ENCODE results near the gene FOXD1.

Gene FOXD1

GRCh38 chr5:73447530-73448462 is 781 bp downstream of the FOXD1 start:
- Histone ChIP-seq H3K4me3 (peak overlapping the region; percentile 68), H3K27me3 (peaks cover 100% of the 10 kb centered on the region), H4K20me1 (peaks cover 93% of the 10 kb centered on the region), H3K36me3 (no peaks in the 10 kb centered on the region), H3K27ac (no peak overlapping the region), H3K4me1 (peaks cover 29% of the 10 kb centered on the region), H3K9ac (no peak overlapping the region; the same call in 1 of the 2 replicates), H3K4me2 (peak overlapping the region; percentile 94), H3K9me3 (peaks cover 30% of the 10 kb centered on the region)
- no peak for TF ChIP-seq Cebpa-rat (IDR thresholded peaks at IDR 0.05)

DNA sequence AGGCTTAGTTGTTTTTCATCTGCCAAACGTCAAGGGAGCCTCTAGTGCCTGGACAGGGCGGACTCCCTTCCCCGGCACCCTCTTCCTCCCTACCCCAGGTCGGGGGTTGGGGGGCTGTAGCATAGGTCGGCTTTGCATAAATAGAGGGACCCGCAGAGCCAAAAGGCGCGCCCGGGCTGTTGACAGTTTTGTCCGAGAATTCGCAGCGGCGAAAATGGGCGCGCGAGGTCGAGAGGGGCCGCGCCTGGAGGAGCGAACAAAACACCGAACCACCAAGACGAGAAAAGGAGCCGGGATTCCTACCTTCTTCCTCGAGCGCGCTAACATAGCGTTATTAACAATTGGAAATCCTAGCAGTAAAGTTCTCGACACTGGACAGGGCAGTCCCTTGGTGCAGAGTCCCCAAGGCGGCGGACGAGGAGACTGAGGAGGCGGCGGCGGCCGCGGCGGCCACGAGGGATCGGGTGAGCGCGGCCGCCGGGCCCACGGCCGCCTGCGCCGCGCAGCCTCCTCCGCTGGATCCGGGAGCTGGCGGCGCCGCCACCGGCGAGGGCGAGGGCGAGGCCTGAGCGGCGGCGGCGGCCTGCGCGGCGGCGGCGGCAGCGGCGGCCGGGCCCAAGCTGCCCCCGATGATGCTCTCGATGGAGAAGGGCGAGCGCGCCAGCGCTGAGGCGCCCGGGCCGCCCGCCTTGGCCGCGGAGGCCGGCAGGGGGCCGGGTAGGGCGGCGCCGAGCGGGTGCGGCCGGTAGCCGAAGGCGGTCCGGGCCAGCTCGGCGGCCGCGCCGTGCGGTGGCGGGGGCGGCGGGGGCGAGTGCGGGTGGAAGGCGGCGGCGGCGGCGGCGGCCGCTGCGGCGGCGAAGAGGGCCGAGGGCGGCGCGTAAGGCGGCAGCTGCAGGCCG is 1.7 kb downstream of the FOXD1 start:
- no peak for TF ChIP-seq Cebpa-rat (IDR thresholded peaks at IDR 0.05)
- H3K9me3 ChIP-seq = peaks cover 26% of the 10 kb centered on the region
- peaks cover 100% of the 10 kb centered on the region for H3K27me3 ChIP-seq
- H3K9ac ChIP-seq = no peak overlapping the region
- H3K4me1 ChIP-seq = peaks cover 29% of the 10 kb centered on the region
- no peak overlapping the region for H3K27ac ChIP-seq
- H3K4me2 ChIP-seq = peak overlapping the region; percentile 94
- peaks cover 100% of the 10 kb centered on the region for H4K20me1 ChIP-seq
- no peaks in the 10 kb centered on the region for H3K36me3 ChIP-seq
- peak overlapping the region; percentile 68 for H3K4me3 ChIP-seq

- Histone ChIP-seq H3K9ac (no peak overlapping the region), H4K20me1 (peaks cover 96% of the 10 kb centered on the region), H3K27ac (no peak overlapping the region), H3K4me2 (no peak overlapping the region), H3K4me3 (0 out of 2 replicates have a peak overlapping the region, but pooled peaks have one; percentile 68), H3K36me3 (no peaks in the 10 kb centered on the region), H3K27me3 (peaks cover 100% of the 10 kb centered on the region), H3K4me1 (peaks cover 29% of the 10 kb centered on the region), H3K9me3 (peaks cover 17% of the 10 kb centered on the region)
- TF ChIP-seq Cebpa-rat (IDR thresholded peaks at IDR 0.05) = no peak
Measured at GRCh38 chr5:73445665-73446630, 2.6 kb downstream of the FOXD1 start.

GRCh38 chr5:73444499-73445438 is 3.8 kb downstream of the FOXD1 start:
- TF ChIP-seq Cebpa-rat (IDR thresholded peaks at IDR 0.05) = no peak
- no peak overlapping the region for H3K4me3 ChIP-seq
- H3K9me3 ChIP-seq = peaks cover 13% of the 10 kb centered on the region
- H3K27me3 ChIP-seq = peaks cover 100% of the 10 kb centered on the region
- no peak overlapping the region for H3K27ac ChIP-seq
- no peak overlapping the region for H3K4me2 ChIP-seq
- H3K9ac ChIP-seq = no peak overlapping the region
- H4K20me1 ChIP-seq = peaks cover 96% of the 10 kb centered on the region
- H3K36me3 ChIP-seq = no peaks in the 10 kb centered on the region
- H3K4me1 ChIP-seq = peaks cover 29% of the 10 kb centered on the region

DNA sequence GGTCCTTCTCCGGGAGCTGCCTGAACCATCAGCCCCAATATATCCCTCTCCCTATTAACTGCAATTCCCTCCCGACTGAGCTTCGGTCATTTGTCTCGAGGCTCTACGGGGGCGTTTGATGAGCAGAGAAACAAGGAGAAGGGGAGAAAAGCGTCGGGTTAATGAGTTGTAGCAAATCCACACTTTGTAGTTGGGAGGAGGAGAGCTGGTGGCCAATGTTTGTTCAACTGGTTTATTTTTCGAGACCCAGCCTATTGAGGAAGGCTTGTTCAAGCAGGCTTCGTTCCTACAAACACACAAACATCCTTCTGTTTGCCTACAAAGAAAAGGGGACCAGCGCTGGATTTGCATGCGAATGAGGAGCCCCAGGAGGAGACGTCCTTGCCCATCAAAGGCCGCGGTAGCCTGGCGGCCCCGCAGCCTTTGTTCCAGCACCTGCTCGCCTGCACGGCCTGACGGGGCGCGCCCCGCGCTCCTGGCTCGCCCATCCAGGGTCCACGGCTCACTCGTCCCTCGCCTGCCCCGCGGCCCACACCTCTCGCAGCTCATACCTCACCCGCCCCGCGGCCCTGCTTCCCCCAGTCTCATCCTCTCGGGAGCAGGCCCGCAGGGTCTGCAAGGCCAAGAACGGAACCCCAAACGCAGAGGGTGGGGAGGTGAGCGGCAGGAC is 4.6 kb downstream of the FOXD1 start:
- Histone ChIP-seq H3K4me1 (peaks cover 24% of the 10 kb centered on the region), H4K20me1 (peaks cover 96% of the 10 kb centered on the region), H3K36me3 (no peaks in the 10 kb centered on the region), H3K9me3 (peaks cover 13% of the 10 kb centered on the region), H3K9ac (no peak overlapping the region), H3K4me3 (no peak overlapping the region), H3K4me2 (no peak overlapping the region), H3K27me3 (peaks cover 100% of the 10 kb centered on the region), H3K27ac (no peak overlapping the region)
- TF ChIP-seq Cebpa-rat (IDR thresholded peaks at IDR 0.05) = no peak

- no peak for TF ChIP-seq Cebpa-rat (IDR thresholded peaks at IDR 0.05)
- peaks cover 15% of the 10 kb centered on the region for H3K4me1 ChIP-seq
- H3K27ac ChIP-seq = no peak overlapping the region
- H3K9ac ChIP-seq = no peak overlapping the region
- no peaks in the 10 kb centered on the region for H3K36me3 ChIP-seq
- no peak overlapping the region for H3K4me3 ChIP-seq
- no peak overlapping the region for H3K4me2 ChIP-seq
- peaks cover 100% of the 10 kb centered on the region for H3K27me3 ChIP-seq
- H3K9me3 ChIP-seq = peaks cover 13% of the 10 kb centered on the region
- peaks cover 96% of the 10 kb centered on the region for H4K20me1 ChIP-seq
Measured at GRCh38 chr5:73442996-73443627, 5.5 kb downstream of the FOXD1 start.

- H3K9ac ChIP-seq = no peak overlapping the region
- H3K9me3 ChIP-seq = peaks cover 16% of the 10 kb centered on the region
- H4K20me1 ChIP-seq = peaks cover 96% of the 10 kb centered on the region
- no peaks in the 10 kb centered on the region for H3K36me3 ChIP-seq
- no peak overlapping the region for H3K27ac ChIP-seq
- H3K4me1 ChIP-seq = peaks cover 8% of the 10 kb centered on the region; the same call in 1 of the 2 replicates
- H3K4me2 ChIP-seq = no peak overlapping the region
- H3K4me3 ChIP-seq = no peak overlapping the region
- TF ChIP-seq Cebpa-rat (IDR thresholded peaks at IDR 0.05) = no peak
- peaks cover 100% of the 10 kb centered on the region for H3K27me3 ChIP-seq
Measured at GRCh38 chr5:73442231-73442811, 6.3 kb downstream of the FOXD1 start.

Data from BLaER1 (cell line).